ENCODE measurements around the gene HILPDA.

HILPDA gene

DNA sequence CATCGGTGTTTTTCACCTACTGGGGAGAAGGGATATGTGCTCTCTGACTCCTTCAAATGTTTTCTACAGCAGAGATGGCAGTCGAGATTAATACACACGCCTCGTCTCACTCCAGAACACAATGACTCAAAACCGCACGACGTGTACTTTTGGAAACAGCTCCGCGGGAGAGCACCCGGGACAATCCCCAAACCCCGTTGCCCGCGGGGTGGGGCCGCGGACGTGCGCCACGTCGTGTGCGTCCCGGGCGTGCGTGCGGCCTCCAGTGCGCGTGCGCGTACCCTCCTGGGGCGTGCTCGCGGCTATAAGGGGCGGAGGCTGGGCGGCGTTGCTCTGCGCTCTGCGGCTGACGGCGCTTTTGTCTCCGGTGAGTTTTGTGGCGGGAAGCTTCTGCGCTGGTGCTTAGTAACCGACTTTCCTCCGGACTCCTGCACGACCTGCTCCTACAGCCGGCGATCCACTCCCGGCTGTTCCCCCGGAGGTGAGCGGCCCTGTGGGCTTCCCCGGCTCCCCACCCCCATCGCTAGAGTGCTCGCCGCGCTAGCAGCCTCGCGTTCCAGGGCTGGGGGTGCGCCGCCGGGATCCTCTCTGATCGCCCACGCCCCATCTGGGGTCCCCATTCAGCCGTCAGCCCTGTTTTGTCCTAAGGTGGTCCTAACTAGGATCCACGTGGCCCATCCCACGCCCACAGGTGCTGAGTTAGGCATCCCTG is at the start of gene HILPDA:
TSS of gene HILPDA (plus strand) at position 336 of the 712 bp plus-strand sequence. CDS start 1,391 bp downstream, outside the sequence.
- DNase-seq, result peak; percentile 92

GRCh38 chr7:128406314-128407232 is 49.1 kb upstream of the HILPDA start:
- no peak for DNase-seq

DNA sequence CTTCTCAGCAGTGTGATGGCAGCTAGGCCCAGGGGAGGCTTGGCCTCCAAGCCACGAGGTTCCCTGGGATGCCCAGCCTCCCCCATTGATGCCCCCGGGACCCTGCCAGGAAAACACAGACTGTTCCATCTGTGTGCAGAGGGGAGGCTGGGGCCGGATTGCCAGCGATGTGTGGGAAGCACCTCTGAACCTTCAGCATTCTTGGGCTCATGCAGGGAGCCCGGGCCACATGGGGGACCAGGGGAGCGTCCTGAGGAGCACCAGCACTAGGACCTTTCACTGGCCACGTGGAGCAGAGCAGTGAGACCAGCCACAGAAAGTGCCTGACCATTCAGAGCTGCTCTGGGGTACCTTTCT is 48.5 kb upstream of the HILPDA start:
- no peak for DNase-seq

DNA sequence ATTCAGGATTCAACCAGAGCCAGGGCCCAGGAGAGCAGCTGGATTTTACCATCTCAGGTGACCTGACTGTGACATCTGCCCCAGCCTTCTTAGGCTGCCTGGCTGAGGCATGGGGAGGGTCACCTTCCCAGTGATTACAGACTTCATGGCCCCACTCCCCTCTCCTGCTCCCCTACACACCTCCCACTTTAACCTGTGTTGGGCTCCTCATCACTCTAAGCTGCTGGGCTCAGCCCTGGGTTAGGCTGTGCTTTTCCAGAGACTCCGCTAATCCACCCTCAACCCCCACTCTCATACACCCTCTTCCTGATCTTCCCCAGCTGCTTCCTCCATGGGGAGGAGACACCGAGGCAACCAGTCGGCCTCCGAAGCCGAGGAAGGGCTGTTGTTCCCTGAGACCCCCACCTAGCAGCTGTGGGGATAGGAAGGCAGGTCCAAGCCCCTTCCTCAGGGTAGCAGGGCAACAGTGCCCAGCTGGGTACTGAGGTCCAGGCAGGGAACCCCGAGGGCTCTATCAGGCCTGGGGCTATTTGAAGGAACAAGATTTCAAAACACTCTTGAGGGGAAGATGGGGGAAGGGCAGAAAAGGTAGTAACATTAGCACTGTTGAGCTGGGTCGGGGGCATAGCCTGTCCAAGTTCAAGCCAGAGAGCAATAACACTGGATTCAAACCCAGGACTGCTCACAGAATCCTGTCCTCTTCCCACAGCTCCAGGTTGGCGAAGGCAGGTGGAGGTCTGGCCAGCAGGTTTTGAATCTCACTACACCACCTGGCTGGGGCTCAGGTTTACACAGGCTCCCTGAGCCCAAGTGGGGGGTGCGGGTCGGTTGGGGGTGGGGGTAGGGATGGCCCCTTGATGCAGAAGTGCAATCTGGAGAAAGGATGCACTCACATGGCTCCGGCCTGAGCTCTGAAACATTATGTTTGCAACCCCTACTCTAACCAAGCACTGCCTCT is 47.6 kb upstream of the HILPDA start:
- no peak for DNase-seq

DNA sequence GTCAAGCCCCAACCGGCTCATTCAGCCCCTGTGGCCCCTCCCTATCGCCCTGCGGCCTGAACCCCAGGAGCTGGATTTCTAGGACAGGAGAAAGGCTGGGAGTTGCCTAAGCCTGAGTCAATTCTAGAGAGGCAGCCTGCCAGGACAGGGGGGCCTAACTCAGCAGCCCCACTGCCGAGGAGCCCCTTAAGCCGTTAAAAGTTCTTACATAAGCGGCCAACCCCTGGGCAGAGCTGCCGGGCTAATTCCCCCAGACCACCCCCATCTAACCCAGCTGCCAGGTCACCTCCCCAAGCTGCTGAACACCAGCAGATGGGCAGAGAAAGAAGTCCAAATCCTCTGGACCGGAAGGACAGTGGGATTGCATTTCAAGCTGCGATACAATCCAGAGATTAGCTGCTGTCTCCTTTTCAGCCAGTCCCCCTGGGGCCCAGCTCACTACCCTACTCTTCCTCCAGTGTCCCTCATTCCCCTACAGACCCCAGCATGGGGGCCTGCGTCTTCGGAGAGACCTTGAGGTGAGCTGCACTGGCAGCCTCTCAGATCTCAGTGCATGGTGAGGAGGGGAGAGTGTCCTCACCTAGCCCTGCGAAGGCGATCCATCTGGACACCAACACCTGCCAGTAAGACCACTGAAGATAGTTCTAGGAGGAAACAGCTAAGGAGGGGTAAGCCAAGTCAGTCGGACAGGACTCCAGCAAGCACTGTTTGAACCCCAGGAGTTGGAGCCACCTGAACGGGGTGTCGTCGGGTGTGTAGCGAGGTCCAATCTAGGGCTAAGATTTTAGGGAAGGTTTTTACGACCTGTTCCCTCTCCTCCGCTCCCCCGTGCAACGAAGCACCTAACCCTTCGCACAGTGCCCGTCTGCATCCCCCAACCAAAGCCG is 46.7 kb upstream of the HILPDA start:
- DNase-seq, result no peak

GRCh38 chr7:128409596-128410450 is 45.9 kb upstream of the HILPDA start, which contains the start of gene IMPDH1:
Gene IMPDH1, minus strand, starts transcription at chr7:128409982. Its CDS starts 81 bp downstream, at chr7:128409901.
- peak; percentile 87 for DNase-seq

DNA sequence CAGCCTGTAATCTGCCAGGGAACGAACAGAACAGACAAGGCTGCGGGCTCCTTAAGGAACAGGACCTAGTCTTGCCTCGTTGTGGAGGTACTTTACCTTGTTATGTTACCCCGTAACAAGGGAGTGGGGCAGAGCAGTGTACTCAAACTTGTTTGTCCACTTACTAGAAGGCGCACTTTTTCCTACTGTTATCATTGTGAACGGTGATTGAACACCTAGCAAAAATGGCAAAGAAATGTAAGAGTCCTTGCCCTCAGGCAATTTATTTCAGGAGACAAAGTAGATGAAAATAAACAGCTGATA is 45.3 kb upstream of the HILPDA start:
- DNase-seq, result peak; percentile 87

DNA sequence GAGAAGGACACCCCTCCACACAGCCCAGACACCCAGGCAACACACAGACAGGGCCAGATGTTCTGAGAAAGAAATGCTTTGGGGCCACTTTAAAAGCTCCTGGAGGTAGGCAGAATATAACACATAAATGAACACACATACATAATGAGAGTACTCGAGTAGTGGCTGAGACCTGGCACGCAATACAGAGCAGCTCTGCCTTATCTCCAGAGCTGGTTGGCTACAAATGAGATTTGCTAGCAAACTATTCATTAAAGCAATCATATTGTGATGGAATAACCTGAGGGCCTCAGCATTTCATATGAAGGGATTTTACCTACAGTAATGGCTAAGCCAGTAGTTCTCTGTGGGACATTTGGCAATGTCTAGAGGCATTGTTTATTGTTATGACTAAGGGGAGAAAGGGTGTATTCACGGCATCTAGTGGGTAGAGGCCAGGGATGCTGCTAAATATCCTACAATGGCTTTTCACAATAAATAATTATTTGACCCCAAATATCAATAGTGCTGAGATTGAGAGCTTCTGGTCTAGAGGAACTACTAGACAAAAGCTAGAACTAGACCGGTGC is 40.4 kb upstream of the HILPDA start:
- DNase-seq, result no peak

GRCh38 chr7:128417071-128417470 is 38.6 kb upstream of the HILPDA start:
- no peak for DNase-seq

DNA sequence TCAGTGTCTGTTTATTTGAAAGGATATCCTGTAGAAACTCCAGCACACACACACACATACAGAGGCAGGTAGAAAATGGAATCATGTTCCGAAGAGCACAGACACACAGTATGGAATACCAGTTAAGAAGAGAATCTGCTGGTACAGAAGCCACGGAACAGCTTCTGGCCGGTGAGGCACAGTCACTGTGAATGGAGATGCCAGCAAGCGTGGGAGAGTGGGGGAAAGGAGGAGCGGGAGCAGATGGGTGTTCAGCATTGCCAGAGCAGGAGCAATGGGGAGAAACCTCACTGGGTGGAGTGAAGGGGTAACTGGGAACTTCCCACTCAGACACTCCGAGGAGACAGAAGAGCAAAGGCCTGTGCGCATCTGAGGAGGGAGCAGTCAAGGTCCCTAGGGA is 36.4 kb upstream of the HILPDA start:
- DNase-seq, result no peak

DNA sequence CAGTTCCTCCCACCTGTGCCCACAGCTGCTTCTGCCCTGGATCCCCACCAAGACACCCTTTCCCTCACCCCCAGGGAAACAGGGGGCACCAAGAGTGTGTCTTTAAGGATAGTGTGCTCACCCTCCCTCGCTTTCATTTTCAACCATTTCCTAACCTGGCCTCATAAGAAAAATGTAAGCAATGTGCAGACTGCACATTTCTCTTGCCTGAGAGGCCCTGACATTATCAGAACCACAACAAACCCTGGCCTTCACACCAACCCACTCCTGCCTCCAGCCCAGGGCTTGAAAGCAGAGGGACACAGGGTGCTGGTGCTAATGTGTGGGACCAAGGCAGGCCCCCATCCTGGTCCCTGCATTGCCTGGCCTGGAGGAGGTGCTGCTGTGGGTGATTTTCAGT is 34.9 kb upstream of the HILPDA start:
- DNase-seq, result no peak

DNA sequence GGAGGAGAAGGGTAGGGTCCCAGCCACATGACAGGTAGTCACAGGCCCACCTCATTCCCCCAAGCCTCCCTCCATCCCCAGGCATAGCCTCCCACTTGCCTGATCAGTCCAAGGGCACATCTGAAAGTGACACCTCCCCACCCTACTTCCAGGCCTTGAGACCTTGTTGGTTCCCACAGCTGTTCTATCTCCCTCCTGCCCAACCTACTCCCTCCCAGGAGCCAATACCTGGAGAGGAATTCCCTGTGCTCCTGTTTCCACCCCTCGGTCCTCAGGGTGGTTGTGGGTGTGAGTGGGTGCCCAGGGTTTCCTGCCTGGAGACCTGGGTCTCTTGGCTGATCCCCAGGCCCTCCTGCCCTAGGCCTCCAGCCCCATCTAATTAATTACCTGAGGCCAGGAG is 34.3 kb upstream of the HILPDA start:
- DNase-seq, result no peak

DNA sequence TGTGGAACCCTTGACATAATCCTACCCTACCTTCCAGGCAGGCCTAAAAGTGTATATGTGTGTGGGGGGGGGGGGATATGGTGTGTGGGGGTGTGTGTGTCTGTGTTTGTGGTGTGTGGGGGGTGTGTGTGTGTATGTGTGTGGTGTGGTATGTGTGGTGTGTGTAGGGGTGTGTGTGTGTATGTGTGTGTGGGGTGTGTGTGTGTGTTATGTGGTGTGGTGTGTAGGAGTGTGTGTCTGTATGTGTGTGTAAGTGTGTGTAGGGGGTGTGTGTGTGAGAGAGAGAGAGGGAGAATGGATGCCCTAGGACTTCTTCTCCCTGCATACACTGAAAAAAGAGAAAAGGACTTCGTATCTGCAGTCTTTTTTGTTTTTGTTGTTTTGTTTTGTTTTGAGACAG is 33.6 kb upstream of the HILPDA start:
- DNase-seq, result no peak

- DNase-seq, result no peak
These were observed 32.8 kb upstream of the HILPDA start for GRCh38 chr7:128422842-128423241.

GRCh38 chr7:128424686-128425275 is 30.9 kb upstream of the HILPDA start:
- no peak for DNase-seq

DNA sequence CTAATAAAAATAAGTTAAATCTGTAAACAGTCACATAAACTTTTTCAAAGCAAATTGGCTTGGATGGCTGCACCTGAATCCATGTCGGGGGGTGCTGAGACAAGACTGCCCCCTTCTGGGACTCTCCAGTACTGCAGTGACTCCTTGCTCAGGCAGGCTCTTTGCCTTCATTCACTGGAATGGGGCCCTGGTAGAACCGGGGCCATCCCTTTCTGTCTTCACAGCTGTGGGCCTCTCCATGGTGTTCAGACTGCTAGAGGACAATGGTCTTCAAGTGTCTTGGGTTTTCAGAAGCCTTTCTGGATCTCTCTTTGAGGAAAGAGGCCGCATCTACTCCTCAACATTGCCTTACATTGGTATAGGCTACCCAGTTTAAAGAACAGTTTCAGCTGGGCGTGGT is 29.8 kb upstream of the HILPDA start:
- DNase-seq, result peak; percentile 21

DNA sequence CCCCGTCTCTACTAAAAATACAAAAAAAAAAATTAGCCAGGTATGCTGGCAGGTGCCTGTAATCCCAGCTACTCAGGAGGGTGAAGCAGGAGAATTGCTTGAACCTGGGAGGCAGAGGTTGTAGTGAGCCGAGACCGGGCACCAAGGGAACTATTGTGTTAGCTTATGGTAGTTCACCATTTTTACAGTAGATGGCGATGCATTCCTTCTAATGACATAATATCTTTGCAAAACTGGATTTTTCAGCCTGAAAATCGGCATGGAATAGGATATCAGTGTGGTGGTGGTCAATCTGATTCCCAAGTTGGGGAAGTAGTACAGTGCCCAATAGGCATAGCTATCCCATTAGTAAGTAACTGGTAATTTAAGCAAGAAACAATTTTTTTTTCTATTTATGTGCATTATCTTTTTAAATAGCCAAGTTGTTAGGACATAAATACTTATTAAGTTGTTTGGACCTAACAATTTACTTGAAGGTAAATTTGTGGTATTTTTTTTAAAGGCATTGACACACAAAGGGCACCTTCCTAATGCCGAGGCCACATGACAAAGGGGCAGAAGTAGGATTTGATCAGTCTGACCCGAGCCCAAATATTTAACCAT is 28.3 kb upstream of the HILPDA start:
- DNase-seq, result peak; percentile 58

DNA sequence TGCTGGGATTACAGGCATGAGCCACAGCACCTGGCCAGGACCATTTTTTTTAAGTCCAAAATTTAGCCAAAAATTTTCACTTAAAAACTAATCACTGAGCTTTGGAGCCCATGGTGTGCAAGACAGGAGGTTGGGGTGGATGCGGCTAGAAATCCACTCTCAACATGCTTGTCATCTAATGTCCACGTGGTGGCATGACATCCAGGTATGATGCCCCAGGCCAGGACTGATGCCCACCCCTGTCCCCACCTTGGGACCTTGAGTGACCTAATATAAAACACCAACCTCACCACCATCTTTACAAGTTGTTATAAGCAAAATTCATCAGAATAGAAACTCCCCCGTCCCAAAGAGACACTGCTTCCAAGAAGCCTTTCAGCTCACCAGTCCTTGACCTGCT is 25.5 kb upstream of the HILPDA start:
- DNase-seq, result no peak

DNA sequence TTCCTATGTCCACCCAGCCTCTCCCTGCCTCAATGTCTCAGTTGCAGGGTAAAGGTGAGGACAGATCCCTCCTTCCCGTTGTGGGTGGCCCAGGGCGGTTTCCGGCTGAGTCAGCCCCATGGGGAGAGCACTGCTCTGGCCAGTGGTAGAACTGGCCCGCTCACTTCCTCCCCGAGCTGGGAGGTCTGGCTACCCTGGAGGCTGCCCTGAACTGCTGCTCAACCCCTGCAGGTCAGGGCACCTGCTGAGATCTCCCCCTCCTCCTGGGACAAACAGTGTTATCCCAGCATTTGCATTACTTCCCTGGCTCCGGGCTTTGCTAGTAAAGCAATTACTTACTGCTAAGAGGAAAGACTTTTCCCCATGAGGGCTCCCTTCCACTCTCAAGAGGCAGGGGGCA is 24.5 kb upstream of the HILPDA start:
- DNase-seq, result no peak

DNA sequence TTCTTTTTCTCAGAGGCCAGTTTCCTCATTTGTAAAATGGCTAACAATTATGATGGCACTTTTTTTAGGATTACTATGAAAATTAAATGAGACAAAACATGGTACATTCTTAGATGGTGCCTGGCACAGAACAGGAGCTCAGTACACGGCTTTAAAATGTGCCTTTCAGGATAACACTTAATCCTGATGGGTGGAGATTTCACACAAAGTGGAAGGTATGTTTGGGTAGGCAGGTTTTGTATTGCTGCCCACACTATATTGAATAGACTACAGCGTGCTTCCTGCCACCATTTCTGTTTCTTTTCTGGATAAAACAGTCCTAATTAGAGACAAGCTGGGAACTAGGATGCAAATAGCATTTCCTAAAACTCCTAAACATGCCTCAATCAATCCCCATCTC is 23.9 kb upstream of the HILPDA start:
- DNase-seq, result no peak
